ENCODE results near the gene SEMA5B. TPM values are rescaled to one million over a fixed set of nuclear protein-coding genes. Genes with fewer than 3 reads are reported as not detected.

Gene SEMA5B
- polyA plus RNA-seq, 1 donor (not counting 4 experiments of a cell fraction or from before 2014, with no cell fraction given) = 0.04 TPM

GRCh38 chr3:123066599-123066895, 39.0 kb upstream of the SEMA5B start:
- Histone ChIP-seq H3K4me2 (ENCODE audit: control insufficient read depth, extremely low read depth, insufficient read depth, low read depth, low read length) (peak overlapping the region; percentile 86), H3K4me1 (ENCODE audit: control insufficient read depth, extremely low read depth, insufficient read depth, low read length) (peaks cover 22% of the 10 kb centered on the region), H3K9ac (ENCODE audit: control insufficient read depth, extremely low read depth, insufficient read depth, low read length) (peak overlapping the region; percentile 87), H3K27me3 (ENCODE audit: control insufficient read depth, extremely low read depth, insufficient read depth, low read length) (no peaks in the 10 kb centered on the region), H4K20me1 (ENCODE audit: control insufficient read depth, extremely low read depth, insufficient read depth, low read length) (peaks cover 12% of the 10 kb centered on the region), H3K27ac (ENCODE audit: control insufficient read depth, insufficient read depth, low read length) (peak overlapping the region; percentile 27), H3K36me3 (ENCODE audit: control insufficient read depth in 2 of 2, extremely low read depth in 1 of 2, insufficient read depth in 2 of 2, low read length in 2 of 2) (peaks cover 0 to 6% of the 10 kb centered on the region in 2 experiments), H3K4me3 (ENCODE audit: control insufficient read depth in 2 of 3, extremely low read depth in 1 of 3, insufficient read depth in 2 of 3, low read depth in 1 of 3, low read length in 3 of 3) (peak overlapping the region; percentile 77 to 95 (median 86)), H2AFZ (ENCODE audit: control insufficient read depth, low read length) (peak overlapping the region; percentile 90), H3K9me3 (ENCODE audit: control insufficient read depth, low read depth, low read length) (no peaks in the 10 kb centered on the region), H3K9me1 (ENCODE audit: control insufficient read depth, extremely low read depth, insufficient read depth, low read length) (peaks cover 9% of the 10 kb centered on the region), H3K79me2 (ENCODE audit: control insufficient read depth, insufficient read depth, low read length) (peaks cover 46% of the 10 kb centered on the region)
- no peak for TF ChIP-seq CTCF (optimal IDR thresholded peaks at IDR 0.05 in 1 of 3, IDR thresholded peaks at IDR 0.05 in 1 of 3, conservative IDR thresholded peaks at IDR 0.05 in 1 of 3; ENCODE audit: extremely low read depth in 1 of 3, insufficient read depth in 2 of 3, low read length in 3 of 3)
- TF ChIP-seq EZH2 (IDR thresholded peaks at IDR 0.05; ENCODE audit: low read length) = no peak
- FAIRE-seq (no peak), DNase-seq (ENCODE audit: low read depth, low spot score) (no peak)
- dilution Hi-C loops (cut with MboI; ENCODE audit: extremely low pct_ligation_motif_present, low sequenced_read_pairs) = no loop called here

GRCh38 chr3:123064914-123065313, 37.4 kb upstream of the SEMA5B start:
- TF ChIP-seq CTCF (optimal IDR thresholded peaks at IDR 0.05 in 1 of 3, IDR thresholded peaks at IDR 0.05 in 1 of 3, conservative IDR thresholded peaks at IDR 0.05 in 1 of 3; ENCODE audit: extremely low read depth in 1 of 3, insufficient read depth in 2 of 3, low read length in 3 of 3) = no peak
- TF ChIP-seq EZH2 (IDR thresholded peaks at IDR 0.05; ENCODE audit: low read length) = no peak
- no peak overlapping the region for H2AFZ ChIP-seq (ENCODE audit: control insufficient read depth, low read length)
- peaks cover 29% of the 10 kb centered on the region for H3K79me2 ChIP-seq (ENCODE audit: control insufficient read depth, insufficient read depth, low read length)
- H3K27me3 ChIP-seq (ENCODE audit: control insufficient read depth, extremely low read depth, insufficient read depth, low read length) = no peaks in the 10 kb centered on the region
- no peak for DNase-seq (ENCODE audit: low read depth, low spot score)
- peak; percentile 56 for FAIRE-seq
- H3K4me1 ChIP-seq (ENCODE audit: control insufficient read depth, extremely low read depth, insufficient read depth, low read length) = peaks cover 22% of the 10 kb centered on the region
- H4K20me1 ChIP-seq (ENCODE audit: control insufficient read depth, extremely low read depth, insufficient read depth, low read length) = peaks cover 7% of the 10 kb centered on the region
- no peaks in the 10 kb centered on the region for H3K9me1 ChIP-seq (ENCODE audit: control insufficient read depth, extremely low read depth, insufficient read depth, low read length)
- H3K9me3 ChIP-seq (ENCODE audit: control insufficient read depth, low read depth, low read length) = no peaks in the 10 kb centered on the region
- H3K4me3 ChIP-seq (ENCODE audit: control insufficient read depth in 2 of 3, extremely low read depth in 1 of 3, insufficient read depth in 2 of 3, low read depth in 1 of 3, low read length in 3 of 3) = no peak overlapping the region
- no peak overlapping the region for H3K27ac ChIP-seq (ENCODE audit: control insufficient read depth, insufficient read depth, low read length)
- no peak overlapping the region for H3K4me2 ChIP-seq (ENCODE audit: control insufficient read depth, extremely low read depth, insufficient read depth, low read depth, low read length)
- dilution Hi-C loops (cut with MboI; ENCODE audit: extremely low pct_ligation_motif_present, low sequenced_read_pairs) = no loop called here
- H3K36me3 ChIP-seq (ENCODE audit: control insufficient read depth in 2 of 2, extremely low read depth in 1 of 2, insufficient read depth in 2 of 2, low read length in 2 of 2) = no peaks in the 10 kb centered on the region
- H3K9ac ChIP-seq (ENCODE audit: control insufficient read depth, extremely low read depth, insufficient read depth, low read length) = no peak overlapping the region
